ENCODE results near the gene UPP1. TPM values are rescaled to one million over a fixed set of nuclear protein-coding genes. Genes with fewer than 3 reads are reported as not detected.

The UPP1 gene
- total and polyA plus RNA-seq, 2 of the 13 experiments (the other 11 are each of a cell fraction or from before 2014, with no cell fraction given) = 5.7 to 9.8 TPM

- no peak for TF ChIP-seq ZNF646 (CRISPR knock-in tag; IDR thresholded peaks at IDR 0.05)
- no peak for TF ChIP-seq MTF1 (CRISPR knock-in tag; IDR thresholded peaks at IDR 0.05)
- TF ChIP-seq PAXIP1 (CRISPR knock-in tag; conservative IDR thresholded peaks at IDR 0.05) = peak; percentile 43
- peak; percentile 60; the same call in 1 of the 2 replicates for TF ChIP-seq SAP130 (CRISPR knock-in tag; IDR thresholded peaks at IDR 0.05; ENCODE audit: low read depth)
- TF ChIP-seq ATF2 (CRISPR knock-in tag; IDR thresholded peaks at IDR 0.05) = peak; percentile 16; the same call in 1 of the 2 replicates
- TF ChIP-seq HDAC2 (CRISPR knock-in tag; IDR thresholded peaks at IDR 0.05) = peak; percentile 57; the same call in 1 of the 2 replicates
- TF ChIP-seq ZBTB33 (CRISPR knock-in tag; IDR thresholded peaks at IDR 0.05) = 0 out of 2 replicates have a peak, but pooled peaks have one; percentile 13
- no peak for TF ChIP-seq ZNF747 (CRISPR knock-in tag; IDR thresholded peaks at IDR 0.05; ENCODE audit: borderline replicate concordance)
- no peak for TF ChIP-seq SRY (CRISPR knock-in tag; IDR thresholded peaks at IDR 0.05)
- TF ChIP-seq GATAD2A (CRISPR knock-in tag; IDR thresholded peaks at IDR 0.05) = peak; percentile 47; the same call in 1 of the 2 replicates
- peak; percentile 29; the same call in 1 of the 2 replicates for TF ChIP-seq HNF1B (CRISPR knock-in tag; IDR thresholded peaks at IDR 0.05)
- peak; percentile 72; the same call in 1 of the 2 replicates for TF ChIP-seq RXRB (CRISPR knock-in tag; IDR thresholded peaks at IDR 0.05; ENCODE audit: borderline replicate concordance)
Observed at GRCh38 chr7:48109848-48110663, 21.0 kb downstream of the UPP1 start (continued).

All from HepG2 (cell line).